Spinal cord (tissue), 4 donors: ENCODE measurements around the gene TUBA1C. TPM values are rescaled to one million over a fixed set of nuclear protein-coding genes. Genes with fewer than 3 reads are reported as not detected.

ENCODE experiments used
- polyA plus RNA-seq, 2 donors: library from polyadenylated mRNA; unstranded; fragments of 120-200 nt; gene quantifications; one replicate each; pipeline ENCODE4 v1.2.1, GENCODE V29; 2013; ENCODE audit not compliant: insufficient read length in 2 of 2
- total RNA-seq, 2 donors: library from RNA; depleted of rRNA in 1 of 2; stranded (reverse); fragments of 120-200 nt in 1 of 2; fragments of >200 nt in 1 of 2; gene quantifications; one replicate each; pipeline versions ENCODE4 v1.2.3 to v1.2.4, GENCODE V29; 2013 to 2014

TUBA1C gene
- total and polyA plus RNA-seq, 4 donors: 30.4 to 68.8 (median 47.4) TPM

Other genes starting within 250 kb of the TUBA1C start
- gene PRKAG1, start 246.3 kb upstream of the TUBA1C start, total RNA-seq: 10 to 100 TPM; 43.2 to 74.7 TPM
- 10 to 100 TPM; 65.2 to 75.2 TPM for gene PRKAG1, start 246.3 kb upstream of the TUBA1C start, polyA plus RNA-seq
- gene KMT2D, start 204.3 kb upstream of the TUBA1C start, total RNA-seq: 10 to 100 TPM; 27.2 to 39.6 TPM
- 10 to 100 TPM; 41.6 to 43.2 TPM for gene KMT2D, start 204.3 kb upstream of the TUBA1C start, polyA plus RNA-seq
- gene RHEBL1, start 195.1 kb upstream of the TUBA1C start, total RNA-seq: 1 to 10 TPM; 1.5 to 1.6 TPM
- gene RHEBL1, start 195.1 kb upstream of the TUBA1C start, polyA plus RNA-seq: 1 to 10 TPM; 2.0 to 4.1 TPM
- 1 to 10 TPM; 5.4 to 8.1 TPM for gene DHH, start 170.3 kb upstream of the TUBA1C start, total RNA-seq
- gene DHH, start 170.3 kb upstream of the TUBA1C start, polyA plus RNA-seq: 1 to 10 TPM; 1.3 to 4.8 TPM
- gene LMBR1L, start 154.2 kb upstream of the TUBA1C start, total RNA-seq: 10 to 100 TPM; 38.0 to 48.5 TPM
- gene LMBR1L, start 154.2 kb upstream of the TUBA1C start, polyA plus RNA-seq: 100 to 1,000 TPM in 1 of 2 donors, 10 to 100 TPM in 1; 81.0 to 127 TPM
- 1,000 to 10,000 TPM; 1,390 to 1,569 TPM for gene TUBA1B, start 133.7 kb upstream of the TUBA1C start, total RNA-seq
- 1,000 to 10,000 TPM; 2,470 to 2,528 TPM for gene TUBA1B, start 133.7 kb upstream of the TUBA1C start, polyA plus RNA-seq
- gene TUBA1A, start 76.0 kb upstream of the TUBA1C start, total RNA-seq: 1,000 to 10,000 TPM; 2,198 to 2,635 TPM
- gene TUBA1A, start 76.0 kb upstream of the TUBA1C start, polyA plus RNA-seq: 1,000 to 10,000 TPM; 4,527 to 4,721 TPM
- 100 to 1,000 TPM in 1 of 2 donors, 10 to 100 TPM in 1; 22.8 to 141 TPM for gene PRPH, start 30.1 kb downstream of the TUBA1C start, total RNA-seq
- gene PRPH, start 30.1 kb downstream of the TUBA1C start, polyA plus RNA-seq: 100 to 1,000 TPM; 289 to 341 TPM
- gene TROAP, start 58.2 kb downstream of the TUBA1C start, total RNA-seq: 10 to 100 TPM in 1 of 2 donors, 1 to 10 TPM in 1; 5.1 to 10.5 TPM
- 10 to 100 TPM; 11.7 to 15.7 TPM for gene TROAP, start 58.2 kb downstream of the TUBA1C start, polyA plus RNA-seq
- gene C1QL4, start 72.1 kb downstream of the TUBA1C start, total RNA-seq: 1 to 10 TPM; 3.8 to 4.8 TPM
- gene C1QL4, start 72.1 kb downstream of the TUBA1C start, polyA plus RNA-seq: 10 to 100 TPM; 24.9 to 34.6 TPM
- gene DNAJC22, start 81.8 kb downstream of the TUBA1C start, total RNA-seq: 1 to 10 TPM; 2.2 to 2.3 TPM
- gene DNAJC22, start 81.8 kb downstream of the TUBA1C start, polyA plus RNA-seq: 1 to 10 TPM; 2.4 to 2.8 TPM
- gene SPATS2, start 102.4 kb downstream of the TUBA1C start, total RNA-seq: 10 to 100 TPM; 21.8 to 34.3 TPM
- 10 to 100 TPM; 41.9 to 44.6 TPM for gene SPATS2, start 102.4 kb downstream of the TUBA1C start, polyA plus RNA-seq